ENCODE data around the gene MYH11.
"Not testable (repeated sequence)": the region's sequence is repeated elsewhere in the genome, so short reads cannot be mapped to it uniquely, and the experiment has no call there.

MYH11 gene

GRCh38 chr16:15703029-15703736 is 153.6 kb downstream of the MYH11 start:
- peak; percentile 4 for DNase-seq

DNA sequence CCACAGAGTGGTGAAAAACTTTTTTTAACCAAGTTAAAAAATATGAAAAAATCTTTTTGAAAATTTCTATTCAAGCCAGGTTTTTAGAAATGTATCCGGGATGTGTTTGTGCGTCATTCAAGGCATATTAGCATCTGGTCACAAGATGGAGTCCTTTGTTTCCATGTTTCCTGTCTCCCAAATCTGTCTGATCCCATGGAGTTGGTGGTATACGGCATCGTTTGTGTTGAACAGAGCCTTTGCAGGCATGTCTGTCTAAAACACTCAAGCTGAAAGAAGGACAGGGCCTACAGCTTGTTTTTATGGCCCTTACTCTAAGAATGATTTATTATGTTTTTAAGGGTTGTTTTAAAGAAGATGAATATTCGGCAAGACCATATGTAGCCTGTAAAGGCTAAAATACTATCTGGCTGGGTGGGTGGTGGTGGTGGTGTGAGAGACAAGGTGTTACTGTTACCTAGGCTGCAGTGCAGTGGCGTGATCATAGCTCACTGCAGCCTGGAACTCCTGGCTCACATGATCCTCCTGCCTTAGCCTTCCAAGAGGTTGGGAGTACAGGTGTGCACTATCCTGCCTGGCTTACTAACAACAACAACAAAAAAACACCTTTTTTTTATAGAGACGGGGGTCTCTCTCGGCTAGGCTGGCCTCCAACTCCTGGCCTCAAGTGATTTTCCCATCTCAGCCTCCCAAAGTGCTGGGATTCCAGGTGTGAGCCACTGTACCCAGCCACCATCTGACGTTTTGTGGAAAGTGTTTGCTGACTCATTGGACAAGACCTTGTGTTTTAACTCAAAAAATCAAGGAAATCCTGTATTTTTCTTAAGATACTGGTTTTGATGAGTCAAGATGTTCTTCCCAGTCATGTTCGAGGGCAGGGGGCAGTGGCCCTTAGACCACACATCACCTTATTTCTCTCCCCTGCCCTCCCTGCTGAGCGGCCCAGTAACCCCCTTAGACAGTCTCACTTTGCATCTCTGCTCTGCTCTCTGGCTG is 154.6 kb downstream of the MYH11 start:
- DNase-seq = no peak

DNA sequence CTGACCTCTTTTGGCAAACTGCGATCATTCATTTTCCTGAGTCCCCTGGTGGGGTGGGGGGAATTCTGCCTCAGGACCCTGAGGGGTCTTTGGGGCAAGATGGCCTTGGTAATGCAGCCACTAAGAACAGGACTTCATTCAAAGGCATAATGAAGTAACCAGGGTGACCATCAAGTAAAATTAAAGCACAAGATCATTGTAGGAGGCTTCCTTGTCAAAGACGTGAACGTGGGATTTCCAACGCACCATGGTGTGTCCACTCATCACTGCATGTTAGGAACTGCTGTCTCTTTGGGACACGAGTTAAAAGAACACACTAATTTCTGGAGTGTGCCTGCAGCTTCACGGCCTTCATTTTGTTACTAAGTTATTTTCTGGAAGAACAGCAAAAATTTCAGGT is 155.5 kb downstream of the MYH11 start:
- no peak for DNase-seq

- no peak for DNase-seq
Measured at GRCh38 chr16:15699819-15700218, 157.0 kb downstream of the MYH11 start.

GRCh38 chr16:15694499-15694898 is 162.3 kb downstream of the MYH11 start:
- DNase-seq = no peak

DNA sequence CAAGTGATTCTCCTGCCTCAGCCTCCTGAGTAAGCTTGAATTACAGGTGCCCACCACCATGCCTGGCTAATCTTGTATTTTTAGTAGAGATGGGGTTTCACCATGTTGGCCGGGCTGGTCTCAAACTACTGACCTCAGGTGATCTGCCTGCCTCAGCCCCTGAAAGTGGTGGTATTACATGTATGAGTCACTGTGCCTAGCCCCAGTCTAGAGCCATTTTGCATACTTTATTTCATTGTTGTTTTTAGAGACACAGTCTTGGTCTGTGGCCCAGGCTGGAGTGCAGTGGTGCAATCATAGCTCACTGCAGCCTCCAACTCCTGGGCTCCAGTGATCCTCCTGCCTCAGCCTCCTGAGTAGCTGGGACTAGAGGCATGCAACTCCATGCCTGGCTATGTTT is 164.3 kb downstream of the MYH11 start:
- DNase-seq = not testable (repeated sequence)

DNA sequence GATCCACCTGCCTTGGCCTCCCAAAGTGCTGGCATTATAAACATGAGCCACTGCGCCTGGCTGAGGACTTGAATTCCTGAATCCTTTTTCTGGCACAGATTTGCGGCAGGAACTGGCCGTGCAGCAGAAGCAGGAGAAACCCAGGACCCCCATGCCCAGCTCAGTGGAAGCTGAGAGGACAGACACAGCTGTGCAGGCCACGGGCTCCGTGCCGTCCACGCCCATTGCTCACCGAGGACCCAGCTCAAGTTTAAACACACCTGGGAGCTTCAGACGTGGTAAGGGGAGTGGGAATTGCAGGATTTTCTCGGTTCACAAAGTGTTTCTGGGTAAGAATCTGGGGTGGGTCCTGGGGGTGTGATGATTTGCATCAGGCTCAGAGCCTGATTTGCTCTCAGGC is 165.8 kb downstream of the MYH11 start:
- DNase-seq = no peak

- no peak for DNase-seq
Measured at GRCh38 chr16:15690296-15690695, 166.5 kb downstream of the MYH11 start.

GRCh38 chr16:15689290-15689689 is 167.5 kb downstream of the MYH11 start:
- no peak for DNase-seq

DNA sequence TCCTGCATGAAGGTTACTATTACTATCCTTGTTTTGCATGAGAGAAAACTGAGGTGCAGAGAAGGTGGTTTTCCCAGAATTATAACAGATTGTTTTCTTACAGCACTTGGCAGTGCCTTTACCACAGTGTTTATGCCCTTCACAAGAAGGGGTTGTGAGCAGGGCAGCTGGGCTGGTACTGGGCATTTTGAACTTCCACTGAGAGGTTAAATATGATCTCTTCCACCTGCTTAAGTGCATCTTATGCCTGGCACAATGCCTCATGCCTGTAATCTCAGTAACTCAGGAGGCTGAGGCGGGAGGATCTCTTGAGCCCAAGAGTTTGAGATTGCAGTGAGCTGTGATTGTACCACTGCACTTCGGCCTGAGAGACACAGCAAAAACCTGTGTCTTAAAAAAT is 170.5 kb downstream of the MYH11 start:
- no peak for DNase-seq

DNA sequence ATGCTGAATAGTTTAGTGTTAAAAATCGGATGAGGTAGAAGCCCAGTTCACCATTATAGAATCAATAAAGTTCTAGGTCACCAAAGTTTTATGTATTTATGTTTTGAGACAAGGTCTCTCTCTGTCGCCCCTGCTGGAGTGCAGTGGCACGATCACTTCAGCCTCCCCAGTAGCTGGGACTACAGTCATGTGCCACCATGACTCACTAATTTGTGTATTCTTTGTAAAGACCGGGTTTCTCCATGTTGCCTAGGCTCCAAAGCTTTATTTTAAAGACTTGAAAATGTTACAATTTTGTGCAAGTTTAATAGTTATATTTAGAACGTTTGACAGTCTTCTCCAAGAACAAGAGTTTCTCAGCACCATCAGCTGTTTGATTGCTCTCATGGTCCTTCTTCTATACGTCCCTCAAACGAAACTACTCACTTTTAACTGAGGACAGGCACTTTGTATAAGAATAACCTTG is 174.7 kb downstream of the MYH11 start:
- no peak for DNase-seq

- no peak for DNase-seq
Measured at GRCh38 chr16:15677447-15677846, 179.4 kb downstream of the MYH11 start.

DNA sequence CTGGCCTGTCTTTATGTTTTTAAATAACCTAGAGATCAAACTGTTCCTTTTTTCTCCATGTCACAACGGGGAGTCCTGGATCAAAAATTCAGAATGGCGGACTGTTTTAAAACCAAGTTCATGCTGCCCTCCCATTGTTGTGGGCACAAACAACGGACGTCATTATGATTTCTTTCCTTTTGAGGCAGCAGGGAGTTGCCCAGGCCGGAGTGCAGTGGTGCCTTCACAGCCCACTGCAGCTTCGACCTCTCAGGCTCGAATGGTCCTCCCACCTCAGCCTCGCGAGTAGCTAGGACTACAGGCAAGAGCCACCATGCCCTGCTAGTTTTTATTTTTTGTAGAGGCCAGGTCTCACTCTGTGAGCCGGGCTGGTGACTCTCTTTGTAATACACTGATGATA is 180.3 kb downstream of the MYH11 start:
- DNase-seq = no peak

DNA sequence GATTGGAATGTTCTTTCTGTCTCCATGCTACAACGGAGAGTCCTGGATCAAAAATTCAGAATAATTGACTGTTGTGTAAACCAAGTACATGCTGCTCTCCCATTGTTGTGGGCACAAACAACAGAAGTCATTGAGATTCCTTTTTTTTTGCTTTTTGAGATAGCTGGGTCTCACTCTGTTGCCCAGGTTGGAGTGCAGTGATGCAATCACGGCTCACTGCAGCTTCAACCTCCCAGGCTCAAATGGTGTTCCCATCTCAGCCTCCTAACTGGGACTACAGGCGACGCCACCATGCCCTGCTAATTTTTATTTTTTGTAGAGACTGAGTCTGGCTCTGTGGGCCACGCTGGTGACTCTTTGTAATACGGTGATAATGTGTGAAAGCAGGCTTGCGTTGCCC is 182.3 kb downstream of the MYH11 start:
- no peak for DNase-seq

DNA sequence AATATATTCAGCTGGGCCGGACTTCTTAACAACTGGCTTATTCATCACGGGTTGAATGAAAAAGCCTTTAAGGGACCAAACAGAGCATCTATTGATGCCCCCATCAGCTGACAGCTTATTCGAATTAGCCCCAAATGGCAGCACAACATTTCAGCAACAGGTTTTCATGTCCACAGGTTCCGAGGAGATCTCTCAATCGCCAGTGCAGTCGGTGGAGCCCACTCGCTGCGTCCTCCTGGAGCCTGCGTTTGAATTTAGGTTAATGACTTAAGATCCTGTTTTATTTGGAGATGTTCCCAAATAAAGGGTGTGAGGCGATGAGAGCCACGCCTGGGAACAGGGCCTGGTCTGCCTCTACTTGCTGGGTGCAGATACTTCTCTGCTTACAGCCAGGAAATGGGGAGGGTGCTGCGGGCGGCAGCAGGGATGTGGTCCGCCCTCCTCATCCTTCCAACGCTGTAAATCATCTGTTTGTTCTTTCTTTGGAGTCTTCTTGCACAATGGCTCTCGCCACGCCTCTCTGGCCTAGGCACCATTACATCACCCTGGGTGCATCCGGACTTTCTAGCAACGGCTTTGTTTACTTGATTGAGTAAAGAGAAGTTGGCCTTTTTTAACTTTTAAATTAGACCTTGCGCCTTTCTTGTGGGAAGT is 184.2 kb downstream of the MYH11 start:
- DNase-seq = peak; percentile 98

DNA sequence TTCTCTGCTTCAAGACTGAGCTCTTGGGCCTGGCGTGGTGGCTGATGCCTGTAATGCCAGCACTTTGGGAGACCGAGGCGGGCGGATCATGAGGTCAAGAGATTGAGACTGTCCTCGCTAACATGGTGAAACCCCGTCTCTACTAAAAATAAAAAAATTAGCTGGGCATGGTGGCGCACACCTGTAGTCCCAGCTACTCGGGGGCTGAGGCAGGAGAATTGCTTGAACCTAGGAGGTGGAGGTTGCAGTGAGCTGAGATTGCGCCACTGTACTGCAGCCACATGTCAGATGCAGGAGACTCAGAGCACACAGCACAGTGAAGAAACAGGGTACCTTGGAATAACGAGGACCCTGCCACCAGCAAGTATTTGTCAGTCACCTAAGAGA is 184.7 kb downstream of the MYH11 start:
- DNase-seq = not testable (repeated sequence)

DNA sequence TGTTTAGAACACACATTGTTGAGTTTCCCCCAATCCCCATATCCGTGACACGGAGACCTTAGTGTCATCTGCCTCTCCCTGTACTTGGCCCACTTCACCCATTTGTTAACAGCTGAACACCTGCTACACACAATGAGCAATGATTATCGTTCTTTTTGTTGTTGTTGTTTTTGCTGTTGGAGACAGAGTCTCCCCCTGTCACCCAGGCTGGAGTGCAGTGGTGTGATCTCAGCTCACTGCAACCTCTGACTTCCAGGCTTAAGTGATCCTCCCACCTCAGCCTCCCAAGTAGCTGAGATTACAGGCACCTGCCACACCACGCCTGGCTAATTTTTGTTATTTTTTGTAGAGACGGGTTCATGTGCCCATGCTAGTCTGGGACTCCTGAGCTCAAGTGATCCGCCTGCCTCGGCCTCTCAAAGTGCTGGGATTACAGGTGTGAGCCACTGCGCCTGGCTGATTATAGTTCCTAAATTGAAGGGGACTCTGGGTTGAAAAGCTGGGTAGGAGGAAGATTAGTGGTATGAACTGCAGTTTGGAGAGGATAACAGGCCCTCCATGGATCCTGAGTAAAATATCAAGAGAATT is 185.2 kb downstream of the MYH11 start:
- no peak for DNase-seq

DNA sequence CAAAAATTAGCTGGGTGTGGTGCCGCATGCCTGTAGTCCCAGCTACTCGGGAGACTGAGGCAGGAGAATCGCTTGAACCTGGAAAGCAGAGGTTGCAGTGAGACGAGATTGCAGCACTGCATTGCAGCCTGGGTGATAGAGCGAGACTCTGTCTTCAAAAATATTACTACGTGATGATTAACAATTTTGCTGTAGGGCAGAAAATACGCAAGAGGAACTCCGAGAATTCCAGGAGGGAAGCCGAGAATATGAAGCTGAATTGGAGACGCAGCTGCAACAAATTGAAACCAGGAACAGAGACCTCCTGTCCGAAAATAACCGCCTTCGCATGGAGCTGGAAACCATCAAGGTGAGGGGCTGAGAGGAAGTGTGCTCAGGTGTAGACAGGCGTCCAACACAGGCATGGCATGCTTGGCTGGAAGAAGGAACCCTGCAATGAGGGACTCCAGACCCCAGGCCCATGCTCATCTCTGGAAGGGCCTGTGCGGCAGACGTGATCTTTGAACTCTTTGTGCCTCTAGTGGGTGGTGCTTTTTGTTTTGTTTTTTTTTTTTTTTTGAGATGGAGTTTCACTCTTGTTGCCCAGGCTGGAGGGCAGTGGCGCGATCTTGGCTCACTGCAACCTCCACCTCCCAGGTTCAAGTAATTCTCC is 189.6 kb downstream of the MYH11 start:
- no peak for DNase-seq

DNA sequence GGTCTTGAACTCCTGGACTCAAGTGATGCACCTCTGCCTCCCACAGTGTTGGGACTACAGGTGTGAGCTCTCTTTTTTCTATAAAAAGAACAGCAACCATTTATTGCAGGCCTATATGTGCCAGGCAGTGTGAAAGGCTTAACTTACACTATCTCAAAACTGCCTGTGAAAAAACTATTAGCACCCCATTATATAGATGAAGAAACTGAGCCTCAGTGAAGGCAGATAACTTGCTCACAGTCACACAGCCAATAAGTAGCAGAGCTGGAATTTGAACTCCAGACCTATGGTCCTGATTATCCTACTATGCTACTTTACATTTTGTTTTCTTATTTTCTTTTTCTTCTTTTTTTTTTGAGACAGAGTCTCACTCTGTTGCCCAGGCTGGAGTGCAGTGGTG is 191.7 kb downstream of the MYH11 start:
- DNase-seq = no peak

DNA sequence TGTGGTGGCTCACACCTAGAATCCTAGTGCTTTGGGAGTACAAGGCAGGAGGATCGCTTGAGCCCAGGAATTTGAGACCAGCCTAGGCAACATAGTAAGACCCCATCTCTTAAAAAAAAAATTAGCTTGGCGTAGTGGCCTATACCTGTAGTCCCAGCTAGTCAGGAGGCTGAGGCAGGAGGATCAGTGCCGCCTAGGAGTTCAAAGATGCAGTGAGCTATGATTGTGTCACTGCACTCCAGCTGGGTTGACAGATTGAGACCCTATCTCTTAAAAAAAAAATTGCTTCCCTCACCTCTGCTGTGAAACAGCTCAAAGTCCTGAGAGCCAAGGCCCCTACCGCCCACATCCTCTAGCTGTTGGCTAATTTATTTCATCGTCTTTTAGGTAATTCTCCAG is 196.6 kb downstream of the MYH11 start:
- DNase-seq = no peak

- no peak for DNase-seq
Measured at GRCh38 chr16:15658556-15658955, 198.3 kb downstream of the MYH11 start.

GRCh38 chr16:15658149-15658548 is 198.7 kb downstream of the MYH11 start:
- no peak for DNase-seq

GRCh38 chr16:15655561-15655960 is 201.3 kb downstream of the MYH11 start:
- not testable (repeated sequence) for DNase-seq

Measured in GF-D8 (cell line).